Ishikawa (cell line): ENCODE measurements around the gene MOCS3.
A peak's percentile ranks its signal among the peaks of the same experiment; 100 is the strongest.

Source experiments
- CEBPB ChIP-seq: IDR thresholded peaks from 2 replicates; pipeline ENCODE4 v1.6.1; 2012
- CREB1 ChIP-seq: IDR thresholded peaks from 2 replicates; pipeline ENCODE4 v1.6.1; 2012; ENCODE audit warnings: low read depth
- EGR1 ChIP-seq: IDR thresholded peaks from 2 replicates; pipeline ENCODE4 v1.6.1; 2012
- EP300 ChIP-seq: IDR thresholded peaks from 2 replicates; pipeline ENCODE4 v1.6.1; 2012; ENCODE audit warnings: borderline replicate concordance
- FOXM1 ChIP-seq: IDR thresholded peaks from 2 replicates; pipeline ENCODE4 v1.6.1; 2012; ENCODE audit warnings: low read depth, borderline replicate concordance
- NFIC ChIP-seq: IDR thresholded peaks from 2 replicates; pipeline ENCODE4 v1.6.1; 2012
- RAD21 ChIP-seq: IDR thresholded peaks from 2 replicates; pipeline ENCODE4 v1.6.1; 2012; ENCODE audit warnings: low read depth
- REST ChIP-seq: IDR thresholded peaks from 2 replicates; pipeline ENCODE4 v1.6.1; 2012; ENCODE audit warnings: low read depth, mild to moderate bottlenecking
- TAF1 ChIP-seq: IDR thresholded peaks from 2 replicates; pipeline ENCODE4 v1.6.1; 2012; ENCODE audit warnings: low read depth, mild to moderate bottlenecking
- TCF12 ChIP-seq: IDR thresholded peaks from 2 replicates; pipeline ENCODE4 v1.6.1; 2012; ENCODE audit warnings: low read depth
- TEAD4 ChIP-seq: IDR thresholded peaks from 2 replicates; pipeline ENCODE4 v1.6.1; 2012
- USF1 ChIP-seq: IDR thresholded peaks from 2 replicates; pipeline ENCODE4 v1.6.1; 2012
- YY1 ChIP-seq: IDR thresholded peaks from 2 replicates; pipeline ENCODE4 v1.6.1; 2012; ENCODE audit warnings: low read depth
- ZBTB7A ChIP-seq: IDR thresholded peaks from 2 replicates; pipeline ENCODE4 v1.6.1; 2012; ENCODE audit warnings: low read depth
- TF ChIP-seq, protein P1 (sequence below): IDR thresholded peaks from 2 replicates; pipeline ENCODE4 v1.6.1; 2012

Gene MOCS3

DNA sequence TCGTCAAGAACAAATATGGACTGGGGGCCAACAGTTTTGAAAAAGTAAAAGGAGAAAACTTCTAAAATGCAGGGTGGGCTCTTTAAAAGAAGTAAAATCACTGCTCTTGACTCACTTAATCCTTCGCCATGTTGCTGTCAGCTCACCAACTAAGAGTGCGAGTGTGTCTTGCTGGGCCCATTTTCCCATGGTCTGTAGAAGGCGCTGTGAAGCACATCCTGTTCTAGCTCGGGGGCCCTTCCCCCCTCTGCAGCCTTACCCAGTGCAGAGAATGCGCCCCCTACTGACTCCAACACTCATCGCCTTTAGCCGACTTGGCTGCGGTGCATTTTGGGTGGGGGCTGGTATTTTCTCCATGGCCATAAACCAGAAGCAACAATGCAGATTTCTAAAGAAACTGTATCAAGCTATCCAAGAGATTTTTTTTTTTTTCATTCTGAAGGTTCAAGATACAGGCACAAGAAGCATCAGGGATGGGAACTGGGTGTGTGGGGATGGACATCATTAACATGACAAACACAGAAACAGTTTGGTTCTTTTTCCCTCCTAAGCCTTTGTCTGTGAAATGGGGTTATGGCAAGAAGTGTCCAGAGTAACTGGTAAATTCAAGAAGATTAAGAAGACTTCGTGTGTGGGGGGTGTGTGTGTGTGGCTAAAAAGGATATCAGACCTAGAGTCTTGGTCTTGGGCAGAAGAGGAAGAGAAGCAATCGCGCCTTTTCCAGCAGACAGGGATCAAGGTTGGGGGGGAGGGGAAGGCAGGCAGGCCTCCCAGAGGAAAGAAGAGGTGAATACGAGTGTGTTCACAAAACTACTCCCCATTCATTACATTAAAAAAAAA, 29.1 kb upstream of the MOCS3 start:
- TF ChIP-seq FOXM1 (no peak), NFIC (peak; percentile 68), EP300 (peak; percentile 34; the same call in 1 of the 2 replicates), USF1 (no peak; the same call in 1 of the 2 replicates), ZBTB7A (peak; percentile 63; the same call in 1 of the 2 replicates), TEAD4 (0 out of 2 replicates have a peak, but pooled peaks have one; percentile 49), CEBPB (no peak), YY1 (peak; percentile 59; the same call in 1 of the 2 replicates), TCF12 (peak; percentile 75; the same call in 1 of the 2 replicates), RAD21 (peak; percentile 69), CREB1 (no peak), EGR1 (no peak), REST (no peak), TAF1 (peak; percentile 44; the same call in 1 of the 2 replicates)
- TF ChIP-seq, protein P1, sequence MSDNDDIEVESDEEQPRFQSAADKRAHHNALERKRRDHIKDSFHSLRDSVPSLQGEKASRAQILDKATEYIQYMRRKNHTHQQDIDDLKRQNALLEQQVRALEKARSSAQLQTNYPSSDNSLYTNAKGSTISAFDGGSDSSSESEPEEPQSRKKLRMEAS, result peak; percentile 60

GRCh38 chr20:50930139-50930975, 28.3 kb upstream of the MOCS3 start:
- TF ChIP-seq TAF1, result no peak
- TF ChIP-seq ZBTB7A, result 0 out of 2 replicates have a peak, but pooled peaks have one; percentile 32

DNA sequence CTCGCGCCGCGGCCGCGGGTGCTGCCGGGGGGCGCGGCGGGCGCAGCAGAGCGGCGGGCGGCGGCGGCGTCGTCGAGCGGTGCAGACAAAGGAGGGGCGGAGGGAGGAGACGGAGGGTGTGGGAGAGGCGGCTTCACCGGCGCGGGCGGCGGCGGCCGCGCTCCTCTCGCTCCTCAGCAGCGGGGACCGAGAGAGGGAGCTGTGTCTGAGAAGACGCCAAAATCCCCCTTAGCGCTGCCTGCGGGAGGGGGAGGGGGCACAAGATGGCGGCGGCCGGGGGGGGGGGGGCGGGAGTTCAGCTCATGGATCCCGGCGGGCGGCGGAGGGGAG, 27.7 kb upstream of the MOCS3 start:
- TF ChIP-seq NFIC (no peak), RAD21 (no peak), CREB1 (no peak), CEBPB (no peak), ZBTB7A (no peak), REST (no peak), TCF12 (no peak), FOXM1 (no peak)

DNA sequence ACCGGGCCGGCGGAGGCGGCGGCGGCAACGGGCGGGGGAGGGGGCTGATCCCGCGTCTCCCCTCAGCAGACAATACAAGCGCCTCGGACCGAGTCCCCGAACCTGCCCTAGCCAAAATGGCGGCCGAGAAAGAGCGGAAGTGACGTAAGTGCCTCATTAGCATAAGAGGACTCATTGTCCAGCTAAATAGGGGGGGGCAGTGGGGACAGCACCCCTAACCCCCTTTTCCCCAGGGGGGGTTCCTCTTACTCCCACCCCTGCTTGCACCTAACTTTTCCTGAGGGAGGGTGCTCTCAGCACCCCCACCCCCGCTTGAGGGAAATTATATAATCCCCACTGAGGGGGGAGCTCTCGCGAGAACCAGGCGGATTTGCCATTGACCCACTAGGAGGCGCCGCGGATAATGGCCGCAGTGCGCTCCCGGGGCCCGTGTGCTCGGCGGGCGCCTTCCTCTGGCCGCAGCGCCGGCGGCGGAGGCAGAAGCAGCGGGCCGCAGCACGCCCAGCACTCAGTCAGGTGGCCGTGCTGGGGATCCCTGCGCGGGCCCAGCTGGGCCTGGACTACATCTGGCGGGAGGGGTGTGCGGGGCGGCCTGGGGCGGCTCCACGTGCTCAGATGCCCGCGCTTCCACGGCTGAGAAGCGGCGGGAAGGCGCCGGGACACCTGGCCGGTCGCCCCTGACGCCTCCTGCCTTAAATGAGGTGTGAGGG, 27.2 kb upstream of the MOCS3 start, which contains the start of gene ADNP:
Gene ADNP (minus strand): TSS at position 132 of the 710 bp plus-strand sequence. CDS start 27,441 bp downstream, outside the sequence.
- TF ChIP-seq REST, result 0 out of 2 replicates have a peak, but pooled peaks have one; percentile 11
- peak; percentile 66 for TF ChIP-seq ZBTB7A
- TF ChIP-seq TAF1, result peak; percentile 86
- peak; percentile 44; the same call in 1 of the 2 replicates for TF ChIP-seq FOXM1
- peak; percentile 20; the same call in 1 of the 2 replicates for TF ChIP-seq EP300
- TF ChIP-seq, protein P1, result peak; percentile 99
- TF ChIP-seq CEBPB, result no peak; the same call in 1 of the 2 replicates
- TF ChIP-seq TEAD4, result 0 out of 2 replicates have a peak, but pooled peaks have one; percentile 12
- peak; percentile 85 for TF ChIP-seq USF1
- peak; percentile 60; the same call in 1 of the 2 replicates for TF ChIP-seq CREB1
- TF ChIP-seq TCF12, result peak; percentile 48; the same call in 1 of the 2 replicates
- no peak; the same call in 1 of the 2 replicates for TF ChIP-seq RAD21
- TF ChIP-seq NFIC, result no peak
- peak; percentile 38; the same call in 1 of the 2 replicates for TF ChIP-seq EGR1
- TF ChIP-seq YY1, result peak; percentile 91
